A549 (cell line): Measurements from ENCODE around the gene ARHGAP26.

Experiments
- CEBPB ChIP-seq, 2 experiments: fragments of >200 bp in 1 of 2; sonication (Bioruptor Twin) in 1 of 2; formaldehyde crosslinking in 1 of 2; IDR thresholded peaks; 2 replicates each; pipeline ENCODE4 v1.6.1; 2012 to 2016
- EP300 ChIP-seq, 2 experiments: fragments of >200 bp; sonication (Bioruptor Twin); formaldehyde crosslinking; IDR thresholded peaks; 2 replicates in 1 of 2; 3 replicates in 1 of 2; pipeline ENCODE4 v1.6.1; 2016 to 2017
- POLR2A ChIP-seq: IDR thresholded peaks from 2 replicates; pipeline ENCODE4 v1.6.1; 2012; ENCODE audit warnings: mild to moderate bottlenecking, low read length

GRCh38 chr5:142934051-142934762 is 164.0 kb downstream of the ARHGAP26 start:
- TF ChIP-seq CEBPB (IDR thresholded peaks at IDR 0.05) (no peak), POLR2A (no peak), EP300 (IDR thresholded peaks at IDR 0.05) (no peak)
